NT2/D1 (cell line): ENCODE results near the gene CSNK1G3.

Experiments used
- DNase-seq: peaks from one replicate; pipeline ENCODE4 v3.0.0-alpha.2; 2011; ENCODE audit warnings: low read depth, low spot score
- H3K27me3 ChIP-seq: 2 replicates; pipeline ENCODE4 v1.6.0; 2011; ENCODE audit warnings: mild to moderate bottlenecking; ENCODE audit not compliant: insufficient read length, insufficient read depth
- H3K36me3 ChIP-seq: 2 replicates; pipeline ENCODE4 v1.6.1; 2011; ENCODE audit warnings: mild to moderate bottlenecking, low read length, mixed read lengths; ENCODE audit not compliant: insufficient read depth, insufficient read length
- H3K4me1 ChIP-seq: 2 replicates; pipeline ENCODE4 v1.5.1; 2011; ENCODE audit not compliant: insufficient read depth, insufficient read length
- H3K4me3 ChIP-seq: 2 replicates; pipeline ENCODE4 v1.5.1; 2011; ENCODE audit warnings: low read depth; ENCODE audit not compliant: insufficient read length
- H3K9ac ChIP-seq: 2 replicates; pipeline ENCODE4 v1.6.0; 2011; ENCODE audit warnings: low read depth; ENCODE audit not compliant: insufficient read length
- H3K9me3 ChIP-seq: 2 replicates; pipeline ENCODE4 v1.5.1; 2011; ENCODE audit warnings: mild to moderate bottlenecking, low read length; ENCODE audit not compliant: insufficient read depth
- SUZ12 ChIP-seq: IDR thresholded peaks from 2 replicates; pipeline ENCODE4 v1.6.1; 2011; ENCODE audit not compliant: insufficient read length, insufficient read depth; ENCODE audit errors: extremely low read depth
- YY1 ChIP-seq: IDR thresholded peaks from 2 replicates; pipeline ENCODE4 v1.6.1; 2011; ENCODE audit not compliant: insufficient read length, insufficient read depth
- ZNF274 ChIP-seq: IDR thresholded peaks from 2 replicates; pipeline ENCODE4 v1.6.1; 2011; ENCODE audit warnings: mild to moderate bottlenecking, low read depth, low read length

Gene CSNK1G3

DNA sequence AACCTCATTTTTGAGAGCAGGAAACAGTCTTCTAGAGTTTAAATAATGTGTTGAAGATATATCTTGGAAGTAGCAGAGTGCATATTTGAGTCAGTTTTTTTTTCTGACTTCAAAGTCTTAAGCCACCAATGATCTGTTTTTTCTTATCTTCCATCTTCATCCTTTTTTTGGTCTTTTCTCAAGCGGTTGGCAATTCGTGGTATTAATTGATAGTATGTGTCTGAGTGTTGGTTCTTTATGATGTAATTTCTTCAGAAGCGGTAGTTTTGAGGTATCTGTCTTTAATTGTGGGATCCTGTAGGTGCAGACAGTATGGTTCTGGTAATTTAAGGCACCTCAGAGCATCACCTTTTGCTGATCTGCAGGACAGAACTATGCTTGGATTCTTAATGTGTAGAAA, 3.9 kb downstream of the CSNK1G3 start:
- Histone ChIP-seq H3K9me3 (no peaks in the 10 kb centered on the region), H3K4me1 (no peaks in the 10 kb centered on the region)

GRCh38 chr5:123517476-123517875, 5.5 kb downstream of the CSNK1G3 start:
- Histone ChIP-seq H3K4me1 (no peaks in the 10 kb centered on the region), H3K4me3 (no peak overlapping the region), H3K9me3 (no peaks in the 10 kb centered on the region), H3K27me3 (no peaks in the 10 kb centered on the region), H3K9ac (no peak overlapping the region), H3K36me3 (peaks cover 5% of the 10 kb centered on the region)
- no peak for DNase-seq
- TF ChIP-seq SUZ12 (no peak), YY1 (no peak), ZNF274 (no peak)

More for the DNA sequence above, 3.9 kb downstream of the CSNK1G3 start:
- no peak overlapping the region for H3K9ac ChIP-seq
- no peak overlapping the region for H3K4me3 ChIP-seq
- DNase-seq, result no peak
- H3K36me3 ChIP-seq, result peaks cover 5% of the 10 kb centered on the region
- no peaks in the 10 kb centered on the region for H3K27me3 ChIP-seq
- no peak for TF ChIP-seq YY1
- no peak for TF ChIP-seq ZNF274
- TF ChIP-seq SUZ12, result no peak

GRCh38 chr5:123518111-123518510, 6.1 kb downstream of the CSNK1G3 start:
- DNase-seq, result no peak
- TF ChIP-seq ZNF274 (no peak), YY1 (no peak), SUZ12 (no peak)
- H3K27me3 ChIP-seq, result no peaks in the 10 kb centered on the region
- H3K4me3 ChIP-seq, result no peak overlapping the region
- H3K9me3 ChIP-seq, result no peaks in the 10 kb centered on the region
- H3K4me1 ChIP-seq, result no peaks in the 10 kb centered on the region
- H3K9ac ChIP-seq, result no peak overlapping the region
- peaks cover 5% of the 10 kb centered on the region for H3K36me3 ChIP-seq

DNA sequence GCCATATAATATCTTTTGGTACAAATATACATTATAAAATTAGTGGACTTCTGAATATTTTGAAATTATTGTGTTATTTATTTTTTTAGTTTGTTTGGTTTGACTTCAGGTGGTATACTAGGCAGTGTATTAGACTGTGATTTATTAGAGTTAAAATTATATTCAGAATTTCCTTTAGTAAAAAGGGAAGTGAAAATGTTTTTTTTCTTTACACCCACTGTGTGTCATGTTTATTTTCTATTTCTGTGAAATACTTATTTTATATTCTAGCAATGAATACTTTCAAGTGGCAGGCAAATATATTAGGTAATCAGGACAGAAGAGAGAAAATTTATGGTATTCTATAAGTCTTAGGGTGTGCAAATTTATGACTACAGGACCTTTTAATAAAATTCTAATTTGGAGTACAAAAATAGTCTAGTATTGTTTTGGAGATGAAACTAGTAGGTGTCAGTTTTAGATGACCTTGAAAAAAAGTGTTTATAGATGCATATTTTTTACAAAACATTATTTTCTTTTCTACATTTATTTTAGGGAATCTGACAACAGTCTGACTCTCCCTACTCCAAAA, 8.8 kb downstream of the CSNK1G3 start:
- no peak overlapping the region for H3K4me3 ChIP-seq
- H3K4me1 ChIP-seq, result no peaks in the 10 kb centered on the region
- no peak for DNase-seq
- no peaks in the 10 kb centered on the region for H3K36me3 ChIP-seq
- TF ChIP-seq ZNF274, result no peak
- TF ChIP-seq YY1, result no peak
- TF ChIP-seq SUZ12, result no peak
- no peaks in the 10 kb centered on the region for H3K27me3 ChIP-seq
- no peak overlapping the region for H3K9ac ChIP-seq
- no peaks in the 10 kb centered on the region for H3K9me3 ChIP-seq

DNA sequence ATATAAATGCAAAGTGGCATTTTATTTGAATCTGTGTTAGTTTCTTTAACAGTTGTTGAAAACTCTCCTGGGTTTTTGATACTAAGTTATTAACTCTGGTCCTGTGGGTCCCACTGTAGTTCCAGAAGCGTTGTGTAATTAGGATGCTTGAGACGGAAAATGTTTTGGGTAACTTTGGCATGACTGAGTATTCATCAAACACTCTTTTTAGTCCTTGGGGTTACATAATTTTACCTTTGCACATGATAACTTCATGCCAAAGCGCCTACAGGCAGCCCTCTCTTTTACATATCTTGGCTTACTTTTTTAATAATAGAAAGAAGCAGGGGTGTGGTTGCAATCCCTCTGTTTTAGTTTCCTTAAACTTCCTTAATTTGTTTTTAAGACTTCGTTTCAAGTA, 12.2 kb downstream of the CSNK1G3 start:
- Histone ChIP-seq H3K9me3 (no peaks in the 10 kb centered on the region), H3K27me3 (no peaks in the 10 kb centered on the region), H3K4me1 (no peaks in the 10 kb centered on the region), H3K4me3 (no peak overlapping the region), H3K36me3 (no peaks in the 10 kb centered on the region), H3K9ac (no peak overlapping the region)
- no peak for DNase-seq
- TF ChIP-seq ZNF274 (no peak), SUZ12 (no peak), YY1 (no peak)

DNA sequence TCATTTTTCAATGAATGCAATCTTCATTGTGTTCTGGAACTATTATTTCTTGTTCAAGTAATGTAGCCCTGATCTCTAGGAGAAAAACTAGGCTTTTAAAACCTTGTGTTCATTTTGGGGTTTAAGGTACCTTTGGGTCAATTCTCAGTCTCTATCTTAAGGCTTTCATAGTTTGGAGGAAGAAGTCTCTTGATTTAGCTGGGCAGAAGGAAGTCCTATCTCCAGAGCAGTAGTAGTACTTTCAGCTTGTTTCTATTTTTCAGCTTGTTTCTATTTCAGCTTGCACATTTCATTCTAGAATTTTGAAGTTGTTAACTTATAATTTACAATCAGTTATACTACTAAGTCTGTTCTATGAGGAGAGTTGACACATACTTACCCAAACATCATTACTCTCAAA, 15.2 kb downstream of the CSNK1G3 start:
- Histone ChIP-seq H3K9me3 (no peaks in the 10 kb centered on the region), H3K27me3 (no peaks in the 10 kb centered on the region), H3K36me3 (no peaks in the 10 kb centered on the region), H3K9ac (no peak overlapping the region), H3K4me3 (no peak overlapping the region), H3K4me1 (no peaks in the 10 kb centered on the region)
- TF ChIP-seq SUZ12 (no peak), YY1 (no peak), ZNF274 (no peak)
- no peak for DNase-seq

DNA sequence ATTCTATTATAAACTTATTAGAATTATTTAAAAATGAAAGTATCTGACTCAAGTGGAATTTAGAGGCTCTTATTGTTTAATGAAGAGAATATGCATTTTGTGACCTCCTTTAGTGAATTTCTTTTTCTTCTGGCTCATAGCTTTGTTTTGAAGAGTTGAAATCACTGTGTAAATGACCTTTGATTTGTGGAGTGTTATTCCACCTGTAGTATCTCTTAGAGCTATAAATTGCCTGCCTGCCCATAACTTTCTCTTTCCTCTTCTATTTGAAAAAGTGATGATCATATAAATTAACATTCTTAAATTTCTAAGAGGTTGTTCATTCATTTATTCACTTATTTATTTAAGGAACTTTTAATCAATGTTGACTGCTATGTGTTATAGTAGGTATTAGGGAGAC, 16.1 kb downstream of the CSNK1G3 start:
- H3K4me1 ChIP-seq, result no peaks in the 10 kb centered on the region
- no peaks in the 10 kb centered on the region for H3K27me3 ChIP-seq
- H3K4me3 ChIP-seq, result no peak overlapping the region
- no peaks in the 10 kb centered on the region for H3K9me3 ChIP-seq
- TF ChIP-seq YY1 (no peak), ZNF274 (no peak), SUZ12 (no peak)
- DNase-seq, result no peak
- H3K36me3 ChIP-seq, result no peaks in the 10 kb centered on the region
- H3K9ac ChIP-seq, result no peak overlapping the region

- TF ChIP-seq ZNF274, result no peak
- TF ChIP-seq SUZ12, result no peak
- TF ChIP-seq YY1, result no peak
- Histone ChIP-seq H3K27me3 (no peaks in the 10 kb centered on the region), H3K36me3 (no peaks in the 10 kb centered on the region), H3K9ac (no peak overlapping the region), H3K9me3 (no peaks in the 10 kb centered on the region), H3K4me3 (no peak overlapping the region), H3K4me1 (no peaks in the 10 kb centered on the region)
- DNase-seq, result no peak
Observed at GRCh38 chr5:123528878-123529277, 16.9 kb downstream of the CSNK1G3 start.
